ENCODE measurements around the gene BLMH.

DNA sequence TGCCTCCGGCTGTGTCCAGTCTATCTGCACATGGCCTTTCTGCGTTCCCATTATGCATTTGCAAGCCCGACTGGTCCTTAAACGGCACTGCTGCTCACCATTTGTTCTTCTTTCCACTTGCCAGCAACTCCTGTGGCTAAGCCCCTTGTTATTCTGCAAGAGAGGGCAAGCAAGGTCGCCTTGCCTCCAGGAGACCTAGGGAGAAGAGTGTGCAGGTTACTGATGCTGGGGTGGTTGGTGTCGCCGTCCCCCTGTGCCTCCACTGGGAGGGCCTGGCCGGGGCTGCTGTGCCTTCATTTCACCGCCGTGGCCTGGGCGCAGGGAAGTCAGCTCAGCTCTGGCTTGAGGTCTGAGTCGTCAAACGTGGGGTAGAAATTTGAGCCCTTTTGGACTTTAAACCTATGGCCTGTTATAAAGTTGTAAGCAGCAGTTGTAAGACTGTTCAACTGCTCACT lies 69.0 kb downstream of the BLMH start:
- TF ChIP-seq, protein P1, sequence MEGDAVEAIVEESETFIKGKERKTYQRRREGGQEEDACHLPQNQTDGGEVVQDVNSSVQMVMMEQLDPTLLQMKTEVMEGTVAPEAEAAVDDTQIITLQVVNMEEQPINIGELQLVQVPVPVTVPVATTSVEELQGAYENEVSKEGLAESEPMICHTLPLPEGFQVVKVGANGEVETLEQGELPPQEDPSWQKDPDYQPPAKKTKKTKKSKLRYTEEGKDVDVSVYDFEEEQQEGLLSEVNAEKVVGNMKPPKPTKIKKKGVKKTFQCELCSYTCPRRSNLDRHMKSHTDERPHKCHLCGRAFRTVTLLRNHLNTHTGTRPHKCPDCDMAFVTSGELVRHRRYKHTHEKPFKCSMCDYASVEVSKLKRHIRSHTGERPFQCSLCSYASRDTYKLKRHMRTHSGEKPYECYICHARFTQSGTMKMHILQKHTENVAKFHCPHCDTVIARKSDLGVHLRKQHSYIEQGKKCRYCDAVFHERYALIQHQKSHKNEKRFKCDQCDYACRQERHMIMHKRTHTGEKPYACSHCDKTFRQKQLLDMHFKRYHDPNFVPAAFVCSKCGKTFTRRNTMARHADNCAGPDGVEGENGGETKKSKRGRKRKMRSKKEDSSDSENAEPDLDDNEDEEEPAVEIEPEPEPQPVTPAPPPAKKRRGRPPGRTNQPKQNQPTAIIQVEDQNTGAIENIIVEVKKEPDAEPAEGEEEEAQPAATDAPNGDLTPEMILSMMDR (conservative IDR thresholded peaks at IDR 0.05; ENCODE audit: low read depth, low read length), result no peak
- TF ChIP-seq EZH2 (IDR thresholded peaks at IDR 0.05; ENCODE audit: borderline replicate concordance, low read depth, low read length, poor library complexity, severe bottlenecking), result no peak

Measured in A673 (cell line).